ENCODE data around the gene CMBL. TPM values are rescaled to one million over a fixed set of nuclear protein-coding genes. Genes with fewer than 3 reads are reported as not detected.

Gene CMBL
- total and polyA plus RNA-seq, 2 of the 13 experiments (the other 11 are each of a cell fraction or from before 2014, with no cell fraction given): 11.5 to 17.0 TPM

DNA sequence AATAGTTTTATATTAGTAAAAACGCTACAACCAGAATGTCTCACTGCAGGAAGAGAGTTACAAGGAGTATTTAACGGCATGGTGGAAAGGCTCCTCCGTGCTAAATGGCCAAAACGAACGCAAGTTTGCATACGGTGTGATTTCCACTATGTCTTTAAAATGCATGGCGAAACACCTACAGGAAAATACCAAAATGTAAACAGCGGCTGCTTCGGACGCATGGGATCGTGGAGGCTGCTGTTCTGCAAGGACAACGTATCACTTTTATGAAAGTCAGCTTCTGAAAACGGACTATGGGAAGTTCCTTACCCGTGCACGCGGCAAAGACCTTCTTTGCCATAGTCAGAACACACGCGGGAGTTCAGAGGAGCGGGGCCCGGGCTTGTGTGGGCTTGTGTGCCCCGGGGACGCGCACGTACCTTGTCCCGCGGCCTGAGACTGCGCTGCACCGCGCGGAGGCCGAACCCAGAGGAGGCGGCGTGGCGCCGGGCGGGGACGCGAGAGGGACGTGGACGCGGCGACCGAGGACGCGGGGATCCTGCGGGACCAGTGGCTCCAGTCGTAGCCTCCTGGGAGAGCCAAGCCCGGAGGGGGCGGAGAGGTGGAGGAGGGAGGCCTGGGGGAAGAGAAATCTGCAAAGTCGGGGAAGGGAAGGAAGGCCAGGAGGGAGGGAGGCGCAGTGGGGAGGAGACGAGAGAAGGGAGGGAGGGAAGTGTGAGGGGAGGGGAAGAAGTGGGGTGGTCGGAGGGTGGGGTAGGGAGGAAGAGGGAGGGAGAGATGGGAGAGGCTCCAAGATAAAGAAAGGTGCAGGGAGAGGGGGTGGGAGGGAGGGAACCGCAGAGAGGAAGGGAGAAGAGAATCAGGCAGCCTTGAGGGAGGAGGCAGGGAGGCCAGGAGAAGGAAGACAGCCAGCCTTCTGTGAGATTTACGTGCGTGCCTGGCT, at the start of gene CMBL (continued):
- TF ChIP-seq, protein P1, sequence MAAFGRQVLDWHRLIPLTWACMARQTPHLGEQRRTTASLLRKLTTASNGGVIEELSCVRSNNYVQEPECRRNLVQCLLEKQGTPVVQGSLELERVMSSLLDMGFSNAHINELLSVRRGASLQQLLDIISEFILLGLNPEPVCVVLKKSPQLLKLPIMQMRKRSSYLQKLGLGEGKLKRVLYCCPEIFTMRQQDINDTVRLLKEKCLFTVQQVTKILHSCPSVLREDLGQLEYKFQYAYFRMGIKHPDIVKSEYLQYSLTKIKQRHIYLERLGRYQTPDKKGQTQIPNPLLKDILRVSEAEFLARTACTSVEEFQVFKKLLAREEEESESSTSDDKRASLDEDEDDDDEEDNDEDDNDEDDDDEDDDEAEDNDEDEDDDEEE (CRISPR knock-in tag; IDR thresholded peaks at IDR 0.05): no peak
- TF ChIP-seq, protein P2, sequence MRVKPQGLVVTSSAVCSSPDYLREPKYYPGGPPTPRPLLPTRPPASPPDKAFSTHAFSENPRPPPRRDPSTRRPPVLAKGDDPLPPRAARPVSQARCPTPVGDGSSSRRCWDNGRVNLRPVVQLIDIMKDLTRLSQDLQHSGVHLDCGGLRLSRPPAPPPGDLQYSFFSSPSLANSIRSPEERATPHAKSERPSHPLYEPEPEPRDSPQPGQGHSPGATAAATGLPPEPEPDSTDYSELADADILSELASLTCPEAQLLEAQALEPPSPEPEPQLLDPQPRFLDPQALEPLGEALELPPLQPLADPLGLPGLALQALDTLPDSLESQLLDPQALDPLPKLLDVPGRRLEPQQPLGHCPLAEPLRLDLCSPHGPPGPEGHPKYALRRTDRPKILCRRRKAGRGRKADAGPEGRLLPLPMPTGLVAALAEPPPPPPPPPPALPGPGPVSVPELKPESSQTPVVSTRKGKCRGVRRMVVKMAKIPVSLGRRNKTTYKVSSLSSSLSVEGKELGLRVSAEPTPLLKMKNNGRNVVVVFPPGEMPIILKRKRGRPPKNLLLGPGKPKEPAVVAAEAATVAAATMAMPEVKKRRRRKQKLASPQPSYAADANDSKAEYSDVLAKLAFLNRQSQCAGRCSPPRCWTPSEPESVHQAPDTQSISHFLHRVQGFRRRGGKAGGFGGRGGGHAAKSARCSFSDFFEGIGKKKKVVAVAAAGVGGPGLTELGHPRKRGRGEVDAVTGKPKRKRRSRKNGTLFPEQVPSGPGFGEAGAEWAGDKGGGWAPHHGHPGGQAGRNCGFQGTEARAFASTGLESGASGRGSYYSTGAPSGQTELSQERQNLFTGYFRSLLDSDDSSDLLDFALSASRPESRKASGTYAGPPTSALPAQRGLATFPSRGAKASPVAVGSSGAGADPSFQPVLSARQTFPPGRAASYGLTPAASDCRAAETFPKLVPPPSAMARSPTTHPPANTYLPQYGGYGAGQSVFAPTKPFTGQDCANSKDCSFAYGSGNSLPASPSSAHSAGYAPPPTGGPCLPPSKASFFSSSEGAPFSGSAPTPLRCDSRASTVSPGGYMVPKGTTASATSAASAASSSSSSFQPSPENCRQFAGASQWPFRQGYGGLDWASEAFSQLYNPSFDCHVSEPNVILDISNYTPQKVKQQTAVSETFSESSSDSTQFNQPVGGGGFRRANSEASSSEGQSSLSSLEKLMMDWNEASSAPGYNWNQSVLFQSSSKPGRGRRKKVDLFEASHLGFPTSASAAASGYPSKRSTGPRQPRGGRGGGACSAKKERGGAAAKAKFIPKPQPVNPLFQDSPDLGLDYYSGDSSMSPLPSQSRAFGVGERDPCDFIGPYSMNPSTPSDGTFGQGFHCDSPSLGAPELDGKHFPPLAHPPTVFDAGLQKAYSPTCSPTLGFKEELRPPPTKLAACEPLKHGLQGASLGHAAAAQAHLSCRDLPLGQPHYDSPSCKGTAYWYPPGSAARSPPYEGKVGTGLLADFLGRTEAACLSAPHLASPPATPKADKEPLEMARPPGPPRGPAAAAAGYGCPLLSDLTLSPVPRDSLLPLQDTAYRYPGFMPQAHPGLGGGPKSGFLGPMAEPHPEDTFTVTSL (CRISPR knock-in tag; IDR thresholded peaks at IDR 0.05; ENCODE audit: borderline replicate concordance): no peak
- TF ChIP-seq ARID2 (CRISPR knock-in tag; IDR thresholded peaks at IDR 0.05; ENCODE audit: borderline replicate concordance): no peak
- TF ChIP-seq, protein P3, sequence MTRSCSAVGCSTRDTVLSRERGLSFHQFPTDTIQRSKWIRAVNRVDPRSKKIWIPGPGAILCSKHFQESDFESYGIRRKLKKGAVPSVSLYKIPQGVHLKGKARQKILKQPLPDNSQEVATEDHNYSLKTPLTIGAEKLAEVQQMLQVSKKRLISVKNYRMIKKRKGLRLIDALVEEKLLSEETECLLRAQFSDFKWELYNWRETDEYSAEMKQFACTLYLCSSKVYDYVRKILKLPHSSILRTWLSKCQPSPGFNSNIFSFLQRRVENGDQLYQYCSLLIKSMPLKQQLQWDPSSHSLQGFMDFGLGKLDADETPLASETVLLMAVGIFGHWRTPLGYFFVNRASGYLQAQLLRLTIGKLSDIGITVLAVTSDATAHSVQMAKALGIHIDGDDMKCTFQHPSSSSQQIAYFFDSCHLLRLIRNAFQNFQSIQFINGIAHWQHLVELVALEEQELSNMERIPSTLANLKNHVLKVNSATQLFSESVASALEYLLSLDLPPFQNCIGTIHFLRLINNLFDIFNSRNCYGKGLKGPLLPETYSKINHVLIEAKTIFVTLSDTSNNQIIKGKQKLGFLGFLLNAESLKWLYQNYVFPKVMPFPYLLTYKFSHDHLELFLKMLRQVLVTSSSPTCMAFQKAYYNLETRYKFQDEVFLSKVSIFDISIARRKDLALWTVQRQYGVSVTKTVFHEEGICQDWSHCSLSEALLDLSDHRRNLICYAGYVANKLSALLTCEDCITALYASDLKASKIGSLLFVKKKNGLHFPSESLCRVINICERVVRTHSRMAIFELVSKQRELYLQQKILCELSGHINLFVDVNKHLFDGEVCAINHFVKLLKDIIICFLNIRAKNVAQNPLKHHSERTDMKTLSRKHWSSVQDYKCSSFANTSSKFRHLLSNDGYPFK (CRISPR knock-in tag; IDR thresholded peaks at IDR 0.05; ENCODE audit: borderline replicate concordance): 0 out of 2 replicates have a peak, but pooled peaks have one; percentile 47
- no peak for TF ChIP-seq GATAD2A (CRISPR knock-in tag; IDR thresholded peaks at IDR 0.05)
- TF ChIP-seq, protein P4, sequence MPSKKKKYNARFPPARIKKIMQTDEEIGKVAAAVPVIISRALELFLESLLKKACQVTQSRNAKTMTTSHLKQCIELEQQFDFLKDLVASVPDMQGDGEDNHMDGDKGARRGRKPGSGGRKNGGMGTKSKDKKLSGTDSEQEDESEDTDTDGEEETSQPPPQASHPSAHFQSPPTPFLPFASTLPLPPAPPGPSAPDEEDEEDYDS (CRISPR knock-in tag; IDR thresholded peaks at IDR 0.05): no peak
- TF ChIP-seq, protein P5, sequence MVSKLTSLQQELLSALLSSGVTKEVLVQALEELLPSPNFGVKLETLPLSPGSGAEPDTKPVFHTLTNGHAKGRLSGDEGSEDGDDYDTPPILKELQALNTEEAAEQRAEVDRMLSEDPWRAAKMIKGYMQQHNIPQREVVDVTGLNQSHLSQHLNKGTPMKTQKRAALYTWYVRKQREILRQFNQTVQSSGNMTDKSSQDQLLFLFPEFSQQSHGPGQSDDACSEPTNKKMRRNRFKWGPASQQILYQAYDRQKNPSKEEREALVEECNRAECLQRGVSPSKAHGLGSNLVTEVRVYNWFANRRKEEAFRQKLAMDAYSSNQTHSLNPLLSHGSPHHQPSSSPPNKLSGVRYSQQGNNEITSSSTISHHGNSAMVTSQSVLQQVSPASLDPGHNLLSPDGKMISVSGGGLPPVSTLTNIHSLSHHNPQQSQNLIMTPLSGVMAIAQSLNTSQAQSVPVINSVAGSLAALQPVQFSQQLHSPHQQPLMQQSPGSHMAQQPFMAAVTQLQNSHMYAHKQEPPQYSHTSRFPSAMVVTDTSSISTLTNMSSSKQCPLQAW (CRISPR knock-in tag; IDR thresholded peaks at IDR 0.05): peak; percentile 84; the same call in 1 of the 2 replicates
- TF ChIP-seq HDAC1 (CRISPR knock-in tag; IDR thresholded peaks at IDR 0.05): peak; percentile 74
- TF ChIP-seq ZNF367 (CRISPR knock-in tag; IDR thresholded peaks at IDR 0.05; ENCODE audit: borderline replicate concordance): no peak
- no peak for TF ChIP-seq MTF1 (CRISPR knock-in tag; IDR thresholded peaks at IDR 0.05)
- TF ChIP-seq ZNF296 (CRISPR knock-in tag; conservative IDR thresholded peaks at IDR 0.05): no peak
- no peak for TF ChIP-seq MAFF (IDR thresholded peaks at IDR 0.05; ENCODE audit: low read depth, low read length)
- TF ChIP-seq, protein P6, sequence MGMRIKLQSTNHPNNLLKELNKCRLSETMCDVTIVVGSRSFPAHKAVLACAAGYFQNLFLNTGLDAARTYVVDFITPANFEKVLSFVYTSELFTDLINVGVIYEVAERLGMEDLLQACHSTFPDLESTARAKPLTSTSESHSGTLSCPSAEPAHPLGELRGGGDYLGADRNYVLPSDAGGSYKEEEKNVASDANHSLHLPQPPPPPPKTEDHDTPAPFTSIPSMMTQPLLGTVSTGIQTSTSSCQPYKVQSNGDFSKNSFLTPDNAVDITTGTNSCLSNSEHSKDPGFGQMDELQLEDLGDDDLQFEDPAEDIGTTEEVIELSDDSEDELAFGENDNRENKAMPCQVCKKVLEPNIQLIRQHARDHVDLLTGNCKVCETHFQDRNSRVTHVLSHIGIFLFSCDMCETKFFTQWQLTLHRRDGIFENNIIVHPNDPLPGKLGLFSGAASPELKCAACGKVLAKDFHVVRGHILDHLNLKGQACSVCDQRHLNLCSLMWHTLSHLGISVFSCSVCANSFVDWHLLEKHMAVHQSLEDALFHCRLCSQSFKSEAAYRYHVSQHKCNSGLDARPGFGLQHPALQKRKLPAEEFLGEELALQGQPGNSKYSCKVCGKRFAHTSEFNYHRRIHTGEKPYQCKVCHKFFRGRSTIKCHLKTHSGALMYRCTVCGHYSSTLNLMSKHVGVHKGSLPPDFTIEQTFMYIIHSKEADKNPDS (CRISPR knock-in tag; IDR thresholded peaks at IDR 0.05): no peak

All from HepG2 (cell line).